CD4-positive, alpha-beta T cell treated with Interleukin-6 at 100 ng/mL for 8 hours (primary cell): ENCODE measurements around the gene EFNB3.

Source experiments
- DNase-seq: peaks from one replicate; pipeline ENCODE4 v3.0.0-alpha.2; 2020; ENCODE audit warnings: mixed read lengths, low spot score

EFNB3 gene

GRCh38 chr17:7717756-7718350 lies 12.9 kb downstream of the EFNB3 start:
- DNase-seq = peak; percentile 14

- DNase-seq = no peak
Observed at GRCh38 chr17:7719661-7720060, 14.7 kb downstream of the EFNB3 start.

- no peak for DNase-seq
Observed at GRCh38 chr17:7720125-7720524, 15.1 kb downstream of the EFNB3 start.

GRCh38 chr17:7721612-7722011 lies 16.6 kb downstream of the EFNB3 start:
- no peak for DNase-seq

GRCh38 chr17:7727886-7728285 lies 22.9 kb downstream of the EFNB3 start:
- DNase-seq = no peak

GRCh38 chr17:7729816-7730215 lies 24.8 kb downstream of the EFNB3 start:
- no peak for DNase-seq

- no peak for DNase-seq
Observed at GRCh38 chr17:7732981-7733539, 28.1 kb downstream of the EFNB3 start.

GRCh38 chr17:7737601-7738000 lies 32.6 kb downstream of the EFNB3 start:
- no peak for DNase-seq

- no peak for DNase-seq
Observed at GRCh38 chr17:7739746-7740145, 34.7 kb downstream of the EFNB3 start.

- no peak for DNase-seq
Observed at GRCh38 chr17:7740481-7741001, 35.5 kb downstream of the EFNB3 start.

- no peak for DNase-seq
Observed at GRCh38 chr17:7742729-7743128, 37.7 kb downstream of the EFNB3 start.

GRCh38 chr17:7744416-7744815 lies 39.4 kb downstream of the EFNB3 start:
- DNase-seq = no peak

GRCh38 chr17:7745748-7746470 lies 40.9 kb downstream of the EFNB3 start:
- DNase-seq = no peak

- DNase-seq = no peak
Observed at GRCh38 chr17:7747635-7748071, 42.7 kb downstream of the EFNB3 start.

- DNase-seq = no peak
Observed at GRCh38 chr17:7748076-7748775, 43.2 kb downstream of the EFNB3 start.

GRCh38 chr17:7750321-7750821 lies 45.4 kb downstream of the EFNB3 start:
- no peak for DNase-seq

GRCh38 chr17:7754656-7755055 lies 49.7 kb downstream of the EFNB3 start:
- DNase-seq = no peak

GRCh38 chr17:7755095-7755890 lies 50.3 kb downstream of the EFNB3 start:
- no peak for DNase-seq

GRCh38 chr17:7756968-7757367 lies 52.0 kb downstream of the EFNB3 start:
- DNase-seq = no peak
